BLaER1 treated with 17β-estradiol and CSF1 and Interleukin-3, amounts not matched to agents 10 nM and 100 nM (cell line): ENCODE results near the gene PHACTR3.

Source experiments
- H3K27ac ChIP-seq, 11 experiments: shearing (Covaris generic); formaldehyde crosslinking; 2 replicates each; pipeline ENCODE4 v1.8.1; 2022
- H3K27me3 ChIP-seq, 11 experiments: shearing (Covaris generic); formaldehyde crosslinking; 2 replicates each; pipeline ENCODE4 v1.8.1; 2022
- H3K36me3 ChIP-seq, 11 experiments: shearing (Covaris generic); formaldehyde crosslinking; 2 replicates each; pipeline ENCODE4 v1.8.1; 2022
- H3K4me1 ChIP-seq, 10 experiments: shearing (Covaris generic); formaldehyde crosslinking; 2 replicates each; pipeline ENCODE4 v1.8.1; 2022
- H3K4me2 ChIP-seq, 11 experiments: shearing (Covaris generic); formaldehyde crosslinking; 2 replicates each; pipeline ENCODE4 v1.8.1; 2022
- H3K4me3 ChIP-seq, 10 experiments: shearing (Covaris generic); formaldehyde crosslinking; 2 replicates each; pipeline ENCODE4 v1.8.1; 2022
- H3K9ac ChIP-seq, 11 experiments: shearing (Covaris generic); formaldehyde crosslinking; 2 replicates each; pipeline ENCODE4 v1.8.1; 2022
- H3K9me3 ChIP-seq, 11 experiments: shearing (Covaris generic); formaldehyde crosslinking; replicated peaks in 1 of 11; 2 replicates each; pipeline ENCODE4 v1.8.1; 2022
- H4K20me1 ChIP-seq, 11 experiments: shearing (Covaris generic); formaldehyde crosslinking; 2 replicates each; pipeline ENCODE4 v1.8.1; 2022
- Cebpa-rat ChIP-seq, 11 experiments: shearing (Covaris generic); IDR thresholded peaks; 2 replicates each; pipeline ENCODE4 v1.8.1; 2022

The PHACTR3 gene

GRCh38 chr20:59577037-59577808, 27.1 kb upstream of the PHACTR3 start:
- peak overlapping the region; percentile 91 to 99 (median 96) for H3K4me2 ChIP-seq
- H3K4me1 ChIP-seq: peaks cover 44 to 95% (median 81%) of the 10 kb centered on the region in 10 experiments
- H4K20me1 ChIP-seq: peaks cover 0 to 35% (median 5%) of the 10 kb centered on the region in 11 experiments; a peak in 6 of 22 replicates
- peaks cover 0 to 18% (median 0%) of the 10 kb centered on the region in 11 experiments; a peak in 2 of 22 replicates for H3K36me3 ChIP-seq
- peak overlapping the region in 9 of 11 experiments; percentile 56 to 85 (median 83); a peak in 18 of 22 replicates for H3K27ac ChIP-seq
- peak overlapping the region; percentile 53 to 93 (median 79) for H3K4me3 ChIP-seq
- TF ChIP-seq Cebpa-rat (IDR thresholded peaks at IDR 0.05): no peak
- peak overlapping the region; percentile 58 to 91 (median 84) for H3K9ac ChIP-seq
- H3K9me3 ChIP-seq: no peaks in the 10 kb centered on the region
- peaks cover 0 to 99% (median 0%) of the 10 kb centered on the region in 11 experiments; a peak in 7 of 22 replicates for H3K27me3 ChIP-seq

- peak overlapping the region; percentile 91 to 99 (median 96) for H3K4me2 ChIP-seq
- H3K27ac ChIP-seq: peak overlapping the region in 9 of 11 experiments; percentile 56 to 85 (median 83); a peak in 18 of 22 replicates
- no peak for TF ChIP-seq Cebpa-rat (IDR thresholded peaks at IDR 0.05)
- H3K36me3 ChIP-seq: peaks cover 0 to 18% (median 0%) of the 10 kb centered on the region in 11 experiments; a peak in 2 of 22 replicates
- H3K4me3 ChIP-seq: peak overlapping the region; percentile 53 to 93 (median 79)
- H3K9ac ChIP-seq: peak overlapping the region; percentile 58 to 91 (median 84); a peak in 21 of 22 replicates
- peaks cover 0 to 99% (median 0%) of the 10 kb centered on the region in 11 experiments; a peak in 7 of 22 replicates for H3K27me3 ChIP-seq
- peaks cover 51 to 95% (median 81%) of the 10 kb centered on the region in 10 experiments for H3K4me1 ChIP-seq
- peaks cover 0 to 35% (median 5%) of the 10 kb centered on the region in 11 experiments; a peak in 6 of 22 replicates for H4K20me1 ChIP-seq
- H3K9me3 ChIP-seq: no peaks in the 10 kb centered on the region
Observed at GRCh38 chr20:59577809-59578435, 26.4 kb upstream of the PHACTR3 start.

- peaks cover 59 to 95% (median 85%) of the 10 kb centered on the region in 10 experiments for H3K4me1 ChIP-seq
- H3K9me3 ChIP-seq: no peaks in the 10 kb centered on the region
- H3K4me2 ChIP-seq: peak overlapping the region; percentile 91 to 99 (median 96); a peak in 21 of 22 replicates
- H4K20me1 ChIP-seq: peaks cover 0 to 35% (median 5%) of the 10 kb centered on the region in 11 experiments; a peak in 6 of 22 replicates
- peak overlapping the region in 9 of 10 experiments; percentile 61 to 93 (median 79); a peak in 17 of 20 replicates for H3K4me3 ChIP-seq
- peaks cover 0 to 99% (median 0%) of the 10 kb centered on the region in 11 experiments; a peak in 7 of 22 replicates for H3K27me3 ChIP-seq
- H3K27ac ChIP-seq: peak overlapping the region in 8 of 11 experiments; percentile 79 to 85 (median 83); a peak in 16 of 22 replicates
- peaks cover 0 to 25% (median 0%) of the 10 kb centered on the region in 11 experiments; a peak in 3 of 22 replicates for H3K36me3 ChIP-seq
- peak in 8 of 11 experiments; percentile 7 to 86 (median 64); a peak in 9 of 22 replicates for TF ChIP-seq Cebpa-rat (IDR thresholded peaks at IDR 0.05)
- H3K9ac ChIP-seq: peak overlapping the region in 8 of 11 experiments; percentile 83 to 91 (median 86); a peak in 17 of 22 replicates
Observed at GRCh38 chr20:59578436-59579403, 25.6 kb upstream of the PHACTR3 start.

- peak overlapping the region in 8 of 11 experiments; percentile 58 to 85 (median 83); a peak in 16 of 22 replicates for H3K27ac ChIP-seq
- H4K20me1 ChIP-seq: peaks cover 0 to 37% (median 5%) of the 10 kb centered on the region in 11 experiments; a peak in 6 of 22 replicates
- H3K36me3 ChIP-seq: peaks cover 0 to 33% (median 0%) of the 10 kb centered on the region in 11 experiments; a peak in 3 of 22 replicates
- peak overlapping the region; percentile 91 to 99 (median 96); a peak in 21 of 22 replicates for H3K4me2 ChIP-seq
- H3K4me1 ChIP-seq: peaks cover 60 to 95% (median 92%) of the 10 kb centered on the region in 10 experiments
- 0 out of 22 replicates have a peak, but pooled peaks of 1 of the 11 experiments have one; percentile 6 for TF ChIP-seq Cebpa-rat (IDR thresholded peaks at IDR 0.05)
- H3K9ac ChIP-seq: peak overlapping the region in 8 of 11 experiments; percentile 83 to 91 (median 86); a peak in 17 of 22 replicates
- H3K27me3 ChIP-seq: peaks cover 0 to 100% (median 0%) of the 10 kb centered on the region in 11 experiments; a peak in 7 of 22 replicates
- peak overlapping the region in 7 of 10 experiments; percentile 77 to 93 (median 80); a peak in 15 of 20 replicates for H3K4me3 ChIP-seq
- no peaks in the 10 kb centered on the region for H3K9me3 ChIP-seq
Observed at GRCh38 chr20:59579404-59580145, 24.8 kb upstream of the PHACTR3 start.

GRCh38 chr20:59580146-59580946, 24.0 kb upstream of the PHACTR3 start:
- Histone ChIP-seq H3K9me3 (no peaks in the 10 kb centered on the region), H3K4me1 (peaks cover 60 to 98% (median 94%) of the 10 kb centered on the region in 10 experiments), H3K27ac (peak overlapping the region in 8 of 11 experiments; percentile 58 to 85 (median 83); a peak in 16 of 22 replicates), H4K20me1 (peaks cover 0 to 41% (median 5%) of the 10 kb centered on the region in 11 experiments; a peak in 6 of 22 replicates), H3K36me3 (peaks cover 0 to 39% (median 0%) of the 10 kb centered on the region in 11 experiments; a peak in 3 of 22 replicates), H3K27me3 (peaks cover 0 to 100% (median 0%) of the 10 kb centered on the region in 11 experiments; a peak in 7 of 22 replicates), H3K9ac (peak overlapping the region in 8 of 11 experiments; percentile 83 to 91 (median 86); a peak in 17 of 22 replicates), H3K4me2 (peak overlapping the region; percentile 80 to 99 (median 93)), H3K4me3 (peak overlapping the region in 7 of 10 experiments; percentile 77 to 93 (median 80); a peak in 14 of 20 replicates)
- peak in 5 of 11 experiments; percentile 13 to 71 (median 62); a peak in 7 of 22 replicates for TF ChIP-seq Cebpa-rat (IDR thresholded peaks at IDR 0.05)

- peak overlapping the region in 8 of 11 experiments; percentile 58 to 85 (median 83); a peak in 16 of 22 replicates for H3K27ac ChIP-seq
- TF ChIP-seq Cebpa-rat (IDR thresholded peaks at IDR 0.05): peak in 1 of 11 experiments; percentile 5; a peak in 2 of 22 replicates
- H3K4me2 ChIP-seq: peak overlapping the region; percentile 80 to 99 (median 93)
- H3K4me1 ChIP-seq: peaks cover 60 to 98% (median 94%) of the 10 kb centered on the region in 10 experiments
- peaks cover 0 to 45% (median 0%) of the 10 kb centered on the region in 11 experiments; a peak in 3 of 22 replicates for H3K36me3 ChIP-seq
- H3K27me3 ChIP-seq: peaks cover 0 to 100% (median 0%) of the 10 kb centered on the region in 11 experiments; a peak in 7 of 22 replicates
- H3K9ac ChIP-seq: peak overlapping the region in 8 of 11 experiments; percentile 83 to 91 (median 86); a peak in 16 of 22 replicates
- H4K20me1 ChIP-seq: peaks cover 0 to 46% (median 5%) of the 10 kb centered on the region in 11 experiments; a peak in 6 of 22 replicates
- H3K4me3 ChIP-seq: peak overlapping the region in 7 of 10 experiments; percentile 77 to 93 (median 80); a peak in 13 of 20 replicates
- no peaks in the 10 kb centered on the region for H3K9me3 ChIP-seq
Observed at GRCh38 chr20:59580991-59581401, 23.3 kb upstream of the PHACTR3 start.
